ENCODE results near the gene SLC25A36.
"Not testable (repeated sequence)": the region's sequence is repeated elsewhere in the genome, so short reads cannot be mapped to it uniquely, and the experiment has no call there.

SLC25A36 gene

GRCh38 chr3:140942221-140943104, 827 bp downstream of the SLC25A36 start:
- Mint-ChIP-seq H3K36me3 (ENCODE audit: low read depth) (peaks cover 7% of the 10 kb centered on the region), H3K27me3 (ENCODE audit: low read depth) (peaks cover 15% of the 10 kb centered on the region), H3K9me3 (peaks cover 4% of the 10 kb centered on the region), H3K4me3 (peak overlapping the region; percentile 95), H3K27ac (peak overlapping the region; percentile 97), H3K4me1 (ENCODE audit: low read depth) (peaks cover 41% of the 10 kb centered on the region)
- DNase-seq (ENCODE audit: low spot score): peak; percentile 55

- Mint-ChIP-seq H3K27me3 (ENCODE audit: low read depth) (peaks cover 12% of the 10 kb centered on the region), H3K36me3 (ENCODE audit: low read depth) (peaks cover 9% of the 10 kb centered on the region), H3K9me3 (no peaks in the 10 kb centered on the region), H3K4me1 (ENCODE audit: low read depth) (peaks cover 44% of the 10 kb centered on the region), H3K27ac (peak overlapping the region; percentile 97), H3K4me3 (peak overlapping the region; percentile 95)
- no peak for DNase-seq (ENCODE audit: low spot score)
These were observed 2.3 kb downstream of the SLC25A36 start for GRCh38 chr3:140943781-140944552.

DNA sequence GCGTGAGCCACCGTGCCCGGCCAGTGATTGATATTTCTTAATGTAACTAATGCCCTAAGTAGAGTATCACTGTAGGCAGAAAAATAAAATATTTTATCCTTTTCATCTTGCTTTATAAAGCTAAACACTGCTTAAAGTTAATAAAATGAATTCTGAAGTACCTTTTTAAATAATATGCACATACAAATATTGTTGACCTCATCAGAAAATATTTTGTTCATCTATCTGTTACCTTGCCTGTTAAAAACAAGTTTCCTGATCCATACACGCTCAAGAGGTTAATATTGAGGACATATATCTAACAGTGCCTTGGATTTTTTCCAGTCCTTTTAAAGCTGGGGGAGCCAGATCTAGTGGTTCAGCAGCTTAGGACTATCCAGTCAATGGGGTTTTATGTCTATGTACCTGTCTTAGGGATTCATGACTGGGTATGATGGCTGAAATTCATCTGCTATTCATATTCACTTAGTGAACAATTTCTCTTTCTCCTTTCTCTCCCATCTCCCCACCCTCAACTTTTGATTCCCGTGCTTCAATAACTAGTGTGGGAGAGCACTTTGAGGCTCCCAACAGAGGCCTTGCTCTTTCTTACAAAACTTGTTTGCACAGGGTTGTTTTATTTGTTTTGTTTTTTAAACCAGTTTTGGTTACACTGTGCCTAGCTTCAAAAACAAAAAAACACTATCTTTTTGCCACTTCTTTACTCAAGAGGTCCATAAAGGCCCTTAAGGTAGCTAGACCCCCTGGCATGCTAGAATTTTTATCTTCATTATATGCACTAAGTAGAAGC, 7.0 kb downstream of the SLC25A36 start:
- no peak for DNase-seq (ENCODE audit: low spot score)
- H3K9me3 Mint-ChIP-seq: no peaks in the 10 kb centered on the region
- H3K36me3 Mint-ChIP-seq (ENCODE audit: low read depth): peaks cover 12% of the 10 kb centered on the region
- no peak overlapping the region for H3K4me3 Mint-ChIP-seq
- no peak overlapping the region for H3K27ac Mint-ChIP-seq
- H3K4me1 Mint-ChIP-seq (ENCODE audit: low read depth): peaks cover 30% of the 10 kb centered on the region
- H3K27me3 Mint-ChIP-seq (ENCODE audit: low read depth): no peaks in the 10 kb centered on the region

- Mint-ChIP-seq H3K4me1 (ENCODE audit: low read depth) (peaks cover 31% of the 10 kb centered on the region), H3K36me3 (ENCODE audit: low read depth) (peaks cover 12% of the 10 kb centered on the region), H3K27me3 (ENCODE audit: low read depth) (no peaks in the 10 kb centered on the region), H3K4me3 (no peak overlapping the region), H3K9me3 (no peaks in the 10 kb centered on the region), H3K27ac (no peak overlapping the region)
- no peak for DNase-seq (ENCODE audit: low spot score)
These were observed 8.5 kb downstream of the SLC25A36 start for GRCh38 chr3:140950144-140950543.

DNA sequence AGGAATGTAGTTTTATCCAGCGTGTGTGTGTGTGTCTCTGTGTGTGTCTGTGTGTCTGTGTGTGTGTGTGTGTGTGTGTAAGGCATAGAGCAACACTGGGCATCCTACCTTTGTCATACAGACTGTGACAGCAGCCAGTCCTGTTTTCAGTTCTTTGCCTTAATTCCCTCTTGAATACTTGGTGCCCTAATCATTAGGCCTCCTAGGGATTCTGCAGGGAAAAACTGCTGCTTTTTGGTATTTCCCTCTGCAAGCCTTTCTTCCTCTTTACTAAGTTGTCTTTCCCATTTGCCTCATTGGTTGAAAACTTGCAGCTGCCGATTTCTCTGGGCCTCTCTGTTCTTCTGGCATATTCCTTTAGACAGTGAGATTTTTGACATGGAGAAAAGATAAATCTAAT, 9.2 kb downstream of the SLC25A36 start:
- H3K4me1 Mint-ChIP-seq (ENCODE audit: low read depth): peaks cover 31% of the 10 kb centered on the region
- H3K36me3 Mint-ChIP-seq (ENCODE audit: low read depth): peaks cover 12% of the 10 kb centered on the region
- no peaks in the 10 kb centered on the region for H3K9me3 Mint-ChIP-seq
- H3K27ac Mint-ChIP-seq: no peak overlapping the region
- DNase-seq (ENCODE audit: low spot score): no peak
- no peak overlapping the region for H3K4me3 Mint-ChIP-seq
- H3K27me3 Mint-ChIP-seq (ENCODE audit: low read depth): no peaks in the 10 kb centered on the region

- H3K4me1 Mint-ChIP-seq (ENCODE audit: low read depth): peaks cover 24% of the 10 kb centered on the region
- not testable (repeated sequence) for H3K27me3 Mint-ChIP-seq (ENCODE audit: low read depth); DNase-seq (ENCODE audit: low spot score); H3K4me3 Mint-ChIP-seq; H3K27ac Mint-ChIP-seq; H3K36me3 Mint-ChIP-seq (ENCODE audit: low read depth); H3K9me3 Mint-ChIP-seq
These were observed 10.1 kb downstream of the SLC25A36 start for GRCh38 chr3:140951750-140952149.

DNA sequence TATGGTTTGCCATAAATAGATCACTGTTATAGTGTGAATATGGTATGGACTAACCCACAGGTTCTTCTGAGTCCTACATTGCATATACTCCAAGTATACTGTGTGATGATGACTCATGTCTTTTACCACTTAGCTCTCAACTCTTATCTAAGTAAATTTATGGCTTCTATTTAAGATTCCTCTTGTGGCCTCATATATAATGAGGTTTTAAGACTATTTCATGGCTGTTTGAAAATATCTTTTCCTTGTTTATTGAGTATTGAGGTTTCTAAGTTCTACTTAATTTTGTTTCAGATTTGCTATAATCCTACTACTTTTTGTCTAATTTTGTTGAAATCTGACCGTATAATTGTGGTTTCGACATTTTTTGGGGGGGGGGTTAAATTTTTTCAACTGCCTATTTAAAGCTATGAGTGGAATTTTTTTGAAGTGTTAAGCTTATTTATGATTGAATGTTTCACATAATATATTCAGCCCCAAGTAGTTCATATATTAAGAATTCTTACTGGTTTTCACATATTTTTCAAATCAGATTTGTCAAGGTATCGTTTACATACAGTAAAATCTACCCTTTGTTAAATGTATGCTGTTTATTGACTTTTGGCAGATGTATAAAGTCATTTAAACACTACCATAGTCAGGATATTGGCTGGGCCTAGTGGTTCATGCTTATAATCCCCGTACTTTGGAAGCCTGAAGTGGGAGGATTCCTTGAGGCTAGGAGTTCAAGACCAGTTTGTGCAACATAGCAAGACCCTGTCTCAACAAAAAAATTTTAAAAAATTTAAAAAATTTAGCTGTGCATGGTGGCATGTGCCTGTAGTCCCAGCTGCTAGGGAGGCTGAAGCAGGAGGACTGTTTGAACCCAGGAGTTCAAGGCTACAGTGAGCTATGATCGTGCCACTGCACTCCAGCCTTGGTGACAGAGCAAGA, 11.7 kb downstream of the SLC25A36 start:
- Mint-ChIP-seq H3K9me3 (no peaks in the 10 kb centered on the region), H3K4me1 (ENCODE audit: low read depth) (peaks cover 21% of the 10 kb centered on the region), H3K27ac (no peak overlapping the region), H3K27me3 (ENCODE audit: low read depth) (no peaks in the 10 kb centered on the region), H3K4me3 (no peak overlapping the region), H3K36me3 (ENCODE audit: low read depth) (peaks cover 5% of the 10 kb centered on the region)
- no peak for DNase-seq (ENCODE audit: low spot score)

DNA sequence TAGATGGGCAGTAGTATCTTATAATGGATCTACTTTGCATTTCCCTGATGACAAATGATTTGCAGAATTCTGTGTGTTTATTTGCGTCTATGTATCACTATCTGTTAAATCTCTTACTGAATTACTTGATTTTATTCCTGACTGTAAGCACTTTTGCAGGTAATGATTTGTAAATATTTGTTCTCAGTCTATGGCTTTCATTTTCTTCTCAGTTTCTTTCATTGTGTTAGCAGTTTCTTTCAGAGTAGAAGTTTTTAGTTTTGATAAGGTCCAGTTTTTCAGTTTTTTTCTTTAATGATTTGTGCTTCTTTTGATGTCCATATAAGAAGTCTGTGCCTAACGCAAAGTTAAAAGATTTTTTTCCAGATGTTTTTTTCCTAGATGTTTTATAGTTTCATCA, 12.9 kb downstream of the SLC25A36 start:
- Mint-ChIP-seq H3K27ac (no peak overlapping the region), H3K36me3 (ENCODE audit: low read depth) (peaks cover 5% of the 10 kb centered on the region), H3K4me1 (ENCODE audit: low read depth) (peaks cover 18% of the 10 kb centered on the region), H3K9me3 (no peaks in the 10 kb centered on the region), H3K27me3 (ENCODE audit: low read depth) (no peaks in the 10 kb centered on the region), H3K4me3 (no peak overlapping the region)
- no peak for DNase-seq (ENCODE audit: low spot score)

GRCh38 chr3:140955645-140956044, 14.0 kb downstream of the SLC25A36 start:
- Mint-ChIP-seq H3K27me3 (ENCODE audit: low read depth) (no peaks in the 10 kb centered on the region), H3K4me1 (ENCODE audit: low read depth) (peaks cover 18% of the 10 kb centered on the region), H3K36me3 (ENCODE audit: low read depth) (peaks cover 8% of the 10 kb centered on the region), H3K27ac (no peak overlapping the region), H3K9me3 (no peaks in the 10 kb centered on the region), H3K4me3 (no peak overlapping the region)
- DNase-seq (ENCODE audit: low spot score): no peak

- Mint-ChIP-seq H3K4me1 (ENCODE audit: low read depth) (peaks cover 16% of the 10 kb centered on the region), H3K27ac (no peak overlapping the region), H3K9me3 (no peaks in the 10 kb centered on the region), H3K4me3 (no peak overlapping the region), H3K36me3 (ENCODE audit: low read depth) (peaks cover 8% of the 10 kb centered on the region), H3K27me3 (ENCODE audit: low read depth) (no peaks in the 10 kb centered on the region)
- no peak for DNase-seq (ENCODE audit: low spot score)
These were observed 14.6 kb downstream of the SLC25A36 start for GRCh38 chr3:140956058-140956835.

- peaks cover 20% of the 10 kb centered on the region for H3K4me1 Mint-ChIP-seq (ENCODE audit: low read depth)
- no peaks in the 10 kb centered on the region for H3K27me3 Mint-ChIP-seq (ENCODE audit: low read depth)
- no peak for DNase-seq (ENCODE audit: low spot score)
- H3K27ac Mint-ChIP-seq: no peak overlapping the region
- peaks cover 23% of the 10 kb centered on the region for H3K36me3 Mint-ChIP-seq (ENCODE audit: low read depth)
- no peak overlapping the region for H3K4me3 Mint-ChIP-seq
- H3K9me3 Mint-ChIP-seq: no peaks in the 10 kb centered on the region
These were observed 31.2 kb downstream of the SLC25A36 start for GRCh38 chr3:140972833-140973232.

DNA sequence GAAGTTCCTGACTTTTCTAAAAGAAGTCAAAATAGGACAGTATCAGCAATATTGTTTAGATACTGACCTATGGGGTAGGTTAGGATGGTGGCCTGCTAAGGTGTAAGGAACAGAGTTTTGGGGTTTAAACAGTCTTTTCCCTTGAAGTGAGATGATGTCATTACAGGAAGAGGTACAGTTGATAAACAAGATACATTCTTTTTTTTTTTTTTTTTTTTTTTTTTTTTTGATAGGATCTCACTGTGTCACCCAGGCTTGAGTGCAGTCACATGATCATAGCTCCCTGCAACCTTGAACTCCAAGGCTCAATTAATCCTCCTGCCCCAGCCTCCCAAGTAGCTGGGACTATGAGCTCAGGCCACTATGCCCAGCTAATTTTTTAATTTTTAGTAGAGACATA, 33.3 kb downstream of the SLC25A36 start:
- no peaks in the 10 kb centered on the region for H3K27me3 Mint-ChIP-seq (ENCODE audit: low read depth)
- H3K36me3 Mint-ChIP-seq (ENCODE audit: low read depth): peaks cover 27% of the 10 kb centered on the region
- H3K4me1 Mint-ChIP-seq (ENCODE audit: low read depth): peaks cover 20% of the 10 kb centered on the region
- peak overlapping the region; percentile 28 for H3K4me3 Mint-ChIP-seq
- H3K27ac Mint-ChIP-seq: peak overlapping the region; percentile 86
- DNase-seq (ENCODE audit: low spot score): no peak
- H3K9me3 Mint-ChIP-seq: no peaks in the 10 kb centered on the region
